Medulla oblongata (tissue), 1 donor: Measurements from ENCODE around the gene FBXW8.

ENCODE experiments used
- DNase-seq: peaks from one replicate; pipeline ENCODE4 v3.0.0-alpha.2; 2015; ENCODE audit errors: extremely low spot score

Gene FBXW8

GRCh38 chr12:116924558-116925453 lies 14.1 kb downstream of the FBXW8 start:
- DNase-seq, result no peak

GRCh38 chr12:116926283-116927243 lies 15.8 kb downstream of the FBXW8 start:
- DNase-seq, result peak; percentile 14

- no peak for DNase-seq
These were observed 16.6 kb downstream of the FBXW8 start for GRCh38 chr12:116927244-116927940.

GRCh38 chr12:116928504-116928903 lies 17.8 kb downstream of the FBXW8 start:
- DNase-seq, result no peak

GRCh38 chr12:116929885-116930284 lies 19.1 kb downstream of the FBXW8 start:
- no peak for DNase-seq

GRCh38 chr12:116931665-116932064 lies 20.9 kb downstream of the FBXW8 start:
- no peak for DNase-seq

- DNase-seq, result peak; percentile 9
These were observed 22.3 kb downstream of the FBXW8 start for GRCh38 chr12:116933091-116933490.

- DNase-seq, result no peak
These were observed 22.9 kb downstream of the FBXW8 start for GRCh38 chr12:116933512-116934246.

- peak; percentile 43 for DNase-seq
These were observed 24.4 kb downstream of the FBXW8 start for GRCh38 chr12:116934908-116935705.

- no peak for DNase-seq
These were observed 26.9 kb downstream of the FBXW8 start for GRCh38 chr12:116937640-116938039.

GRCh38 chr12:116939734-116940133 lies 29.0 kb downstream of the FBXW8 start:
- DNase-seq, result no peak

GRCh38 chr12:116941188-116941587 lies 30.4 kb downstream of the FBXW8 start:
- DNase-seq, result no peak

GRCh38 chr12:116943419-116944372 lies 32.9 kb downstream of the FBXW8 start:
- DNase-seq, result no peak

GRCh38 chr12:116945886-116946550 lies 35.3 kb downstream of the FBXW8 start:
- no peak for DNase-seq

GRCh38 chr12:116948298-116948697 lies 37.5 kb downstream of the FBXW8 start:
- DNase-seq, result no peak

GRCh38 chr12:116950628-116951325 lies 40.0 kb downstream of the FBXW8 start:
- no peak for DNase-seq

- no peak for DNase-seq
These were observed 44.1 kb downstream of the FBXW8 start for GRCh38 chr12:116954710-116955381.
